H1 (cell line): Measurements from ENCODE around the gene SSBP3. TPM values are rescaled to one million over a fixed set of nuclear protein-coding genes. Genes with fewer than 3 reads are reported as not detected.
A peak's percentile ranks its signal among the peaks of the same experiment; 100 is the strongest.

Experiments used
- CTCF ChIA-PET: fragments of 300-600 bp; sonication (Branson Sonifier 250); formaldehyde crosslinking; loops from one replicate; lab custom pipeline; 2021; ENCODE audit not compliant: partially characterized antibody; lab: Charles Lee
- POLR2A ChIA-PET: fragments of 300-600 bp; sonication (Branson Sonifier 250); formaldehyde crosslinking; loops from one replicate; lab custom pipeline; 2021; ENCODE audit warnings: inconsistent platforms; ENCODE audit not compliant: partially characterized antibody; lab: Charles Lee
- DNase-seq, 2 experiments: peaks; one replicate each; pipeline versions ENCODE4 v3.0.0 to v3.0.0-alpha.2; 2010 to 2022; ENCODE audit warnings: low spot score in 2 of 2, low read depth in 1 of 2, mixed read lengths in 1 of 2
- FAIRE-seq: peaks from 2 replicates; lab custom pipeline; 2011; peaks lifted over from hg19 to GRCh38; lab: Jason Lieb, UNC
- H2AFZ ChIP-seq: 2 replicates; pipeline ENCODE4 v1.8.1; 2012; ENCODE audit warnings: low read length, inconsistent platforms
- H2AK5ac ChIP-seq: 2 replicates; pipeline ENCODE4 v1.6.1; 2013; ENCODE audit warnings: low read depth, low read length
- H2BK120ac ChIP-seq: replicated peaks from 2 replicates; pipeline ENCODE3; 2013; ENCODE audit warnings: low read depth, low read length, inconsistent platforms
- H2BK12ac ChIP-seq: 2 replicates; pipeline ENCODE4 v1.6.1; 2013; ENCODE audit warnings: low read depth, low read length
- H2BK15ac ChIP-seq: 2 replicates; pipeline ENCODE4 v1.6.1; 2013; ENCODE audit warnings: low read length
- H2BK20ac ChIP-seq: 2 replicates; pipeline ENCODE4 v1.6.1; 2013; ENCODE audit warnings: low read length
- H2BK5ac ChIP-seq: 2 replicates; pipeline ENCODE4 v1.6.1; 2013; ENCODE audit warnings: low read depth, low read length
- H3K14ac ChIP-seq: 2 replicates; pipeline ENCODE4 v1.6.1; 2013; ENCODE audit warnings: inconsistent platforms; ENCODE audit not compliant: insufficient read length
- H3K18ac ChIP-seq: 2 replicates; pipeline ENCODE4 v1.6.1; 2013; ENCODE audit warnings: low read length; ENCODE audit errors: extremely low read depth
- H3K23ac ChIP-seq: 2 replicates; pipeline ENCODE4 v1.6.1; 2013; ENCODE audit warnings: inconsistent platforms; ENCODE audit not compliant: insufficient read length
- H3K23me2 ChIP-seq: 2 replicates; pipeline ENCODE4 v1.6.1; 2013; ENCODE audit warnings: low read depth, low read length
- H3K27ac ChIP-seq: 2 replicates; pipeline ENCODE4 v1.6.1; 2011; ENCODE audit warnings: low read depth, low read length, inconsistent platforms
- H3K27me3 ChIP-seq, 4 experiments: replicated peaks in 1 of 4; 1 replicate in 1 of 4; 2 replicates in 3 of 4; pipeline versions ENCODE4 v1.6.1 to v1.8.1; 2011 to 2013; ENCODE audit warnings: low read length in 3 of 4, mild to moderate bottlenecking in 3 of 4, inconsistent platforms in 2 of 4, mixed read lengths in 2 of 4, moderate library complexity in 1 of 4; ENCODE audit not compliant: control insufficient read depth in 3 of 4, insufficient read depth in 3 of 4; ENCODE audit errors: extremely low read depth in 1 of 4
- H3K36me3 ChIP-seq, 4 experiments: 2 replicates each; pipeline versions ENCODE4 v1.6.1 to v1.8.1; 2011 to 2013; ENCODE audit warnings: mild to moderate bottlenecking in 4 of 4, low read length in 3 of 4, moderate library complexity in 2 of 4, control low read depth in 1 of 4, inconsistent platforms in 1 of 4; ENCODE audit not compliant: insufficient read depth in 4 of 4, control insufficient read depth in 2 of 4
- H3K4ac ChIP-seq: replicated peaks from 2 replicates; pipeline ENCODE3; 2013; ENCODE audit warnings: low read length, low read depth, mixed read lengths, inconsistent platforms; ENCODE audit not compliant: insufficient read length
- H3K4me1 ChIP-seq, 4 experiments: replicated peaks in 1 of 4; 1 replicate in 1 of 4; 2 replicates in 3 of 4; pipeline versions ENCODE4 v1.6.1 to v1.8.1; 2011 to 2013; ENCODE audit warnings: low read length in 3 of 4, inconsistent platforms in 2 of 4, mixed read lengths in 1 of 4; ENCODE audit not compliant: insufficient read depth in 4 of 4, control insufficient read depth in 3 of 4
- H3K4me2 ChIP-seq, 2 experiments: 2 replicates each; pipeline versions ENCODE4 v1.6.1 to v1.8.1; 2011 to 2013; ENCODE audit warnings: low read depth in 2 of 2, low read length in 2 of 2, control low read depth in 1 of 2, inconsistent platforms in 1 of 2, mild to moderate bottlenecking in 1 of 2; ENCODE audit not compliant: insufficient read depth in 1 of 2
- H3K4me3 ChIP-seq, 4 experiments: fragments of 200-600, 300-600 bp in 1 of 4; sonication (generic), shearing (Covaris generic), sonication (Bioruptor Twin) in 1 of 4; 2 replicates each; pipeline versions ENCODE4 v1.5.1 to v1.8.1; 2011 to 2016; ENCODE audit warnings: low read length in 4 of 4, low read depth in 3 of 4, control low read depth in 2 of 4, inconsistent platforms in 2 of 4, mild to moderate bottlenecking in 2 of 4, mixed read lengths in 1 of 4, moderate library complexity in 1 of 4; ENCODE audit not compliant: insufficient read depth in 2 of 4; ENCODE audit errors: extremely low read depth in 1 of 4
- H3K56ac ChIP-seq: replicated peaks from 2 replicates; pipeline ENCODE3; 2013; ENCODE audit warnings: low read depth, mild to moderate bottlenecking, mixed read lengths, low read length, inconsistent platforms; ENCODE audit not compliant: insufficient read length
- H3K79me1 ChIP-seq: 2 replicates; pipeline ENCODE4 v1.6.1; 2013; ENCODE audit warnings: low read depth, low read length, control low read depth
- H3K79me2 ChIP-seq, 2 experiments: 2 replicates each; pipeline versions ENCODE4 v1.6.1 to v1.8.1; 2012 to 2013; ENCODE audit warnings: low read length in 2 of 2, mild to moderate bottlenecking in 2 of 2, inconsistent platforms in 1 of 2; ENCODE audit not compliant: insufficient read depth in 2 of 2, control insufficient read depth in 1 of 2
- H3K9ac ChIP-seq, 4 experiments: replicated peaks in 1 of 4; 1 replicate in 1 of 4; 2 replicates in 3 of 4; pipeline versions ENCODE4 v1.6.1 to v1.8.1; 2011 to 2013; ENCODE audit warnings: low read depth in 3 of 4, low read length in 3 of 4, control low read depth in 2 of 4, mild to moderate bottlenecking in 2 of 4, moderate library complexity in 2 of 4, inconsistent platforms in 1 of 4; ENCODE audit errors: extremely low read depth in 1 of 4
- H3K9me3 ChIP-seq, 2 experiments: 2 replicates each; pipeline versions ENCODE4 v1.6.1 to v1.8.1; 2012 to 2013; ENCODE audit warnings: mild to moderate bottlenecking in 2 of 2, moderate library complexity in 2 of 2, control low read depth in 1 of 2, inconsistent platforms in 1 of 2, low read depth in 1 of 2, low read length in 1 of 2, mixed read lengths in 1 of 2; ENCODE audit not compliant: insufficient read depth in 2 of 2
- H4K20me1 ChIP-seq, 2 experiments: replicated peaks in 1 of 2; 2 replicates each; pipeline versions ENCODE3 to v1.8.1; 2011 to 2013; ENCODE audit warnings: inconsistent platforms in 2 of 2, low read length in 2 of 2, mild to moderate bottlenecking in 1 of 2; ENCODE audit not compliant: insufficient read depth in 2 of 2, control insufficient read depth in 1 of 2
- H4K5ac ChIP-seq: 2 replicates; pipeline ENCODE4 v1.6.1; 2013; ENCODE audit warnings: low read length, low read depth, mixed read lengths, inconsistent platforms; ENCODE audit not compliant: insufficient read length
- H4K8ac ChIP-seq: 2 replicates; pipeline ENCODE4 v1.8.0; 2013; ENCODE audit warnings: mild to moderate bottlenecking, moderate library complexity, low read length, inconsistent platforms; ENCODE audit not compliant: insufficient read depth; ENCODE audit errors: extremely low read depth
- H4K91ac ChIP-seq: replicated peaks from 2 replicates; pipeline ENCODE3; 2013; ENCODE audit warnings: low read length, mixed read lengths, inconsistent platforms; ENCODE audit not compliant: insufficient read length
- BACH1 ChIP-seq: IDR thresholded peaks from 2 replicates; pipeline ENCODE4 v1.6.1; 2012; ENCODE audit warnings: low read length, improper control_type of control experiment
- CHD2 ChIP-seq: IDR thresholded peaks from 2 replicates; pipeline ENCODE4 v1.6.1; 2012; ENCODE audit warnings: low read length, improper control_type of control experiment
- CTBP2 ChIP-seq: IDR thresholded peaks from 2 replicates; pipeline ENCODE4 v1.7.0; 2011; ENCODE audit warnings: borderline replicate concordance, mild to moderate bottlenecking, moderate library complexity, mixed read lengths, low read length; ENCODE audit not compliant: insufficient read depth, insufficient read length
- CTCF ChIP-seq, 3 experiments: IDR thresholded peaks; 1 replicate in 2 of 3; 2 replicates in 1 of 3; pipeline versions ENCODE4 v1.5.1 to v1.6.1; 2011; ENCODE audit warnings: low read length in 3 of 3, mild to moderate bottlenecking in 3 of 3, inconsistent platforms in 2 of 3, low read depth in 1 of 3, moderate library complexity in 1 of 3; ENCODE audit not compliant: insufficient read depth in 1 of 3; ENCODE audit errors: control extremely low read depth in 1 of 3
- E2F6 ChIP-seq: IDR thresholded peaks from 2 replicates; pipeline ENCODE4 v1.6.1; 2012; ENCODE audit warnings: inconsistent platforms
- EGR1 ChIP-seq: IDR thresholded peaks from 2 replicates; pipeline ENCODE4 v1.6.1; 2011; ENCODE audit warnings: low read depth, low read length, borderline replicate concordance
- HDAC2 ChIP-seq, 2 experiments: fragments of 300-600 bp in 1 of 2; sonication (generic) in 1 of 2; IDR thresholded peaks; 2 replicates each; pipeline ENCODE4 v1.6.1; 2011 to 2012; ENCODE audit warnings: low read depth in 2 of 2, low read length in 2 of 2, mild to moderate bottlenecking in 2 of 2, moderate library complexity in 2 of 2, borderline replicate concordance in 1 of 2, inconsistent platforms in 1 of 2
- JUN ChIP-seq: IDR thresholded peaks from 2 replicates; pipeline ENCODE4 v1.6.1; 2011; ENCODE audit warnings: low read depth, mild to moderate bottlenecking, improper control_type of control experiment, low read length
- SIRT6 ChIP-seq: IDR thresholded peaks from one replicate; pipeline ENCODE4 v1.7.1; 2012; ENCODE audit warnings: low read length, inconsistent platforms
- SP4 ChIP-seq: IDR thresholded peaks from 2 replicates; pipeline ENCODE4 v1.6.1; 2012; ENCODE audit warnings: low read length, inconsistent platforms
- WGBS, 2 experiments: shearing (Covaris generic) in 1 of 2; methylation state at CpG; one replicate each; pipeline versions ENCODE4 v1.1.6 to v1.1.7; 2013 to 2015; ENCODE audit warnings: low lambda C conversion rate in 2 of 2, mixed read lengths in 2 of 2, inconsistent platforms in 1 of 2, low coverage in 1 of 2, missing lambda C conversion rate in 1 of 2; ENCODE audit not compliant: insufficient replicate concordance in 2 of 2, insufficient coverage in 1 of 2, insufficient read length in 1 of 2; ENCODE audit errors: extremely low coverage in 1 of 2, missing lambda C conversion rate in 1 of 2; 5-methylcytosine and 5-hydroxymethylcytosine counted together
- polyA plus RNA-seq, 7 experiments: library from polyadenylated mRNA; depleted of rRNA in 3 of 7; stranded (reverse) in 5 of 7; unstranded in 2 of 7; fragments of >200 nt in 5 of 7; fragments of 200-250 nt in 2 of 7; gene quantifications; 1 replicate in 5 of 7; 2 replicates in 1 of 7; 4 replicates in 1 of 7; pipeline versions ENCODE4 v1.2.1 to v1.2.3, GENCODE V29; 2011 to 2013; ENCODE audit warnings: missing spikeins in 2 of 7, mixed read lengths in 2 of 7
- total RNA-seq: library from RNA; stranded (reverse); fragmentation: NEBNext Ultra II Directional; extraction: Animal tissue kit (Norgen Biotek cat#: 25700); gene quantifications from 2 replicates; pipeline ENCODE4 v1.2.1, GENCODE V29; 2021

The SSBP3 gene
- total and polyA plus RNA-seq, 2 of the 8 experiments (the other 6 are each of a cell fraction or from before 2014, with no cell fraction given), result 99.7 to 133 TPM

- 78% methylated on average over 5 of the region's 5 CpGs; no CpG with 5 or more reads in 1 of the 2 experiments for WGBS, 2 experiments
- H3K23me2 ChIP-seq, result no peaks in the 10 kb centered on the region
- H2BK15ac ChIP-seq, result no peak overlapping the region
- H4K20me1 ChIP-seq, result peaks cover 12 to 41% of the 10 kb centered on the region in 2 experiments
- no peak overlapping the region for H2AFZ ChIP-seq
- H2AK5ac ChIP-seq, result 0 out of 2 replicates have a peak overlapping the region, but pooled peaks have one; percentile 4
- H2BK12ac ChIP-seq, result no peak overlapping the region
- no peak overlapping the region for H3K23ac ChIP-seq
- ChIA-PET POLR2A (interaction anchor here (1.1 to 1.4 kb wide), 2 partner anchors 71 to 117 kb away, joined by 3 read pairs; no protein-coding TSS in a partner anchor), CTCF (interaction anchor here (1.3 to 2.2 kb wide), 3 partner anchors 20 to 66 kb away, joined by 3 to 8 read pairs (median 4); no protein-coding TSS in a partner anchor)
- H3K79me2 ChIP-seq, result peaks cover 11 to 95% of the 10 kb centered on the region in 2 experiments
- no peak overlapping the region for H4K91ac ChIP-seq
- peak overlapping the region; percentile 68; the same call in 1 of the 2 replicates for H3K18ac ChIP-seq
- 0 out of 8 replicates have a peak, but pooled peaks cover 0 to 3% (median 1%) of the 10 kb centered on the region in 4 experiments for H3K36me3 ChIP-seq
- no peak overlapping the region for H3K4me3 ChIP-seq
- peaks cover 23 to 38% (median 31%) of the 10 kb centered on the region in 4 experiments for H3K4me1 ChIP-seq
- peaks cover 37% of the 10 kb centered on the region for H3K79me1 ChIP-seq
- no peak overlapping the region for H3K4ac ChIP-seq
- no peak overlapping the region for H3K56ac ChIP-seq
- no peak overlapping the region for H4K8ac ChIP-seq
- H2BK20ac ChIP-seq, result no peak overlapping the region
- H3K27me3 ChIP-seq, result no peaks in the 10 kb centered on the region
- H3K27ac ChIP-seq, result no peak overlapping the region
- peak overlapping the region; percentile 57; the same call in 1 of the 2 replicates for H2BK5ac ChIP-seq
- no peak overlapping the region for H3K4me2 ChIP-seq
- no peak for DNase-seq
- no peak for FAIRE-seq
- no peak overlapping the region for H2BK120ac ChIP-seq
- no peaks in the 10 kb centered on the region for H3K9me3 ChIP-seq
- no peak overlapping the region for H4K5ac ChIP-seq
- H3K14ac ChIP-seq, result no peak overlapping the region
- H3K9ac ChIP-seq, result no peak overlapping the region
- TF ChIP-seq CHD2 (no peak), SP4 (no peak), CTBP2 (no peak), BACH1 (no peak), EGR1 (no peak), SIRT6 (no peak), E2F6 (no peak), HDAC2 (IDR thresholded peaks at IDR 0.05; ENCODE audit: borderline replicate concordance in 1 of 2, low read depth in 2 of 2, low read length in 2 of 2) (no peak), JUN (no peak), CTCF (IDR thresholded peaks at IDR 0.05; ENCODE audit: control extremely low read depth in 1 of 3, insufficient read depth in 1 of 3, low read depth in 1 of 3, low read length in 3 of 3) (no peak)
Observed at GRCh38 chr1:54336116-54336515, 70.1 kb downstream of the SSBP3 start.
